Activated T-cell treated with anti-CD3 and anti-CD28 coated beads, Interleukin-2, amount 50 U/mL, for 4 hours (primary cell): ENCODE results near the gene CRACR2A. TPM values are rescaled to one million over a fixed set of nuclear protein-coding genes. Genes with fewer than 3 reads are reported as not detected.
A peak's percentile ranks its signal among the peaks of the same experiment; 100 is the strongest.

Source experiments
- ATAC-seq, 2 donors: fragments of 200-7000 bp; cut with Tn5 transposase; one replicate each; pipeline ENCODE4 v1.10.0; 2021
- DNase-seq: peaks from one replicate; pipeline ENCODE4 v3.0.0-alpha.2; 2020
- H3K27me3 Mint-ChIP-seq: one replicate; pipeline ENCODE4 v1.8.0; 2021; ENCODE audit warnings: low read depth, mixed read lengths
- H3K36me3 Mint-ChIP-seq: one replicate; pipeline ENCODE4 v1.8.0; 2022; ENCODE audit warnings: mixed read lengths; ENCODE audit not compliant: insufficient read depth
- H3K4me1 Mint-ChIP-seq: one replicate; pipeline ENCODE4 v1.8.0; 2021; ENCODE audit warnings: low read depth, mixed read lengths
- H3K4me3 Mint-ChIP-seq: one replicate; pipeline ENCODE4 v1.8.0; 2021; ENCODE audit warnings: mild to moderate bottlenecking, moderate library complexity, mixed read lengths
- H3K9me3 Mint-ChIP-seq: one replicate; pipeline ENCODE4 v1.8.0; 2021; ENCODE audit warnings: mixed read lengths
- total RNA-seq, 3 donors: library from RNA; stranded (reverse); gene quantifications; one replicate each; pipeline ENCODE4 v1.2.1, GENCODE V29; 2021

The CRACR2A gene
- total RNA-seq, 3 donors from 2014 or later: 31.8 to 48.0 (median 46.2) TPM

DNA sequence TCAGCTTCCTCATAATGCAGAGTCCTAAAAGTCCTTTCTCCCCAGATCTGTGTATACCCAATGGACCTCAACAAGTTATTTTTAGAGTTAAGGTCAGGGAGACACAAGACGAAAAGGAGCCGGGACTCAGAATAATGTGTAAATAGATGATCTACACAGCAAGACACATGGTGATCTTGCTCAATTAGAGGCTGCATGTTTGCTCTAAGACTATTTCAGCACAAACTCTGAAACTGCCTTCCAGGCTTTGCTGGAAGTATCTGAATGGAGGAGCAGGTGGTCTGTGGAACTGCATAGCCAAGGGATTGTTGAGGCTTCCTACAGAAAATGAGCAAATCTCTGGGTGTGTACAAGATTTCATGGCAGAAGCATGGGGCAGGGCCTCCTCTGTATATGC, 80.8 kb downstream of the CRACR2A start:
- no peaks in the 10 kb centered on the region for H3K9me3 Mint-ChIP-seq
- H3K27me3 Mint-ChIP-seq: no peaks in the 10 kb centered on the region
- H3K4me1 Mint-ChIP-seq: no peaks in the 10 kb centered on the region
- no peak for ATAC-seq
- H3K36me3 Mint-ChIP-seq: peaks cover 24% of the 10 kb centered on the region
- no peak for DNase-seq
- no peak overlapping the region for H3K4me3 Mint-ChIP-seq

DNA sequence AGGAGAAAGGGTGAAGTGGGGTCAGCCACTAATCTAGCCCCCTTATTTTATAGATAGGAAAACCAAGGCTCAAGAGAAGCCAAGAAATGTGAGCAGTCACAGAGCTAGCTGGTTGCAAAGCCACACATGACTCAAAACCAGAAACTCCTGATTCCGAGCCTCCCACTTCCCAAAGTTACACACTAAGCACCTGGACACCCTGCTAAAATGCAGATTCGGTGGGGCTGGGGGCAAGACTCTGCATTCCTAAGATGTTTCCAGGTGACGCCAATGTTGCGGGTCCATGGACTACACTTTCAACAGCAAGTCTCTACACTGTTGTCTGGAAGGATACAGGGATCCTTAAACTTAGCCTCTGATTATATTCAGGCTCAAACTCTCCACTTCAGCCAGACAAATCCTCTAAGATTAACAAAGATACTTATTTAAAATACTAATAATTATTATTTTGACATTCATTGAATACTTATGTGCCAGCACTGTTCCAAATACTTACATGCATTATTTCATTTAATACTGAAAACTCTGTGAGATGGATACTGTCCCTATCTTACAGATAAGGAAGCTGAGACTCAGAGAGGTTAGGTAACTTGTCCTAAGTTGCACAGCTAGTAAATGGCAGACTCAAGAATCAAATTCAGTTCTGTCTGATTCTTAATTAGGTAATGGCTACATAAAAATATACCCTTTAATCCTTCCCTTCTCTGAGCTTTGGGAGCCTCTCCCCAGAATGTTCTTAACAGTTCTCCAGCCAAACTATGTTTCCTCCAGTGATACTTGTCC, 81.4 kb downstream of the CRACR2A start:
- H3K9me3 Mint-ChIP-seq: no peaks in the 10 kb centered on the region
- H3K4me1 Mint-ChIP-seq: no peaks in the 10 kb centered on the region
- H3K4me3 Mint-ChIP-seq: no peak overlapping the region
- ATAC-seq (no peak), DNase-seq (no peak)
- H3K36me3 Mint-ChIP-seq: peaks cover 23% of the 10 kb centered on the region
- no peaks in the 10 kb centered on the region for H3K27me3 Mint-ChIP-seq

DNA sequence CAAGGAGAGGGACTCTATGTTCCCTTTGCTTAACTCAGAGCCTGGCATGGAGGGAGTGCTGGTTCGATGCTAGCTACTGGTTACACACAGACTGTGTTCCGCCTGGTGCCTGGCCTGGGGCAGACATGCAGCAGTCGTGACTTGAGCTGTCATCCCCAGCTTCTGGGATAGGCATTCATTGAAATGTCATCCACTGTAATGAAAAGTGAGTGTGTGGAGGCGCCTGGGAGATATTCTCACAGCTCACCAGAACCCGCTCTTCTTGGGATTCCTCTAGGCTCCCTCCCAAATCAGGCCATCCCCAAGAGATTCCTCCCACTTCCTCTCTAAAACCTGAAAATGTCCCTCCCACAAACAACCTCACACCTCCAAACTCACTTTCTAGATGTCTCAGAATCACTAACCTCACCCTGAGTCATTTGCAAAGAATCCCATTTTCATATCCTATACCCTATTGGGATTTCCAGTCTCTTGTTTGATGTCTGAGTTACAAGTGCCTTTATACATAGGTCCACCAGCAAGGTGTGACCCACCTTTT, 82.8 kb downstream of the CRACR2A start:
- Mint-ChIP-seq H3K4me1 (no peaks in the 10 kb centered on the region), H3K4me3 (no peak overlapping the region), H3K9me3 (no peaks in the 10 kb centered on the region), H3K36me3 (peaks cover 31% of the 10 kb centered on the region), H3K27me3 (no peaks in the 10 kb centered on the region)
- ATAC-seq (peak in 1 of 2 donors; percentile 51), DNase-seq (no peak)

DNA sequence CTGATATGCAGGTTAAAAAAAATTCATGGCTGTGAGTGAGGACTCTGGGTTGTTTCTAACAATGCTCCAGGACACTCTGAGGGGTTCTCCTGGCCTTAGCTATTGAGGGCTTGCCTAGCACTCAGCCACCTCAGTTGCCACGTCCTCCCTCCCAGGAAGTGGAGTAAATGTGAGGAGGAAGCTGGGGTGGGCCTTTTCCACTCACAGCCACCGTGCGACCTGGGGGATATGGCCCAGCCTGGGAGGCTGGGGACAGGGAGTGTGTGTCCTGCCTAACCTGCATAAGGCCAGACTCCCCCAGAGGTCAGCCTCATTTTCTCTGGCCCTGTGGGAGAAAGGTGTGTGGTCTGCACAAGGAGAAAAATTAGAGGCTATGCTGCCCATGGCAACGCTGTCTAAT, 83.3 kb downstream of the CRACR2A start:
- H3K36me3 Mint-ChIP-seq: peaks cover 34% of the 10 kb centered on the region
- no peak for DNase-seq
- no peaks in the 10 kb centered on the region for H3K27me3 Mint-ChIP-seq
- no peak for ATAC-seq
- no peaks in the 10 kb centered on the region for H3K9me3 Mint-ChIP-seq
- no peak overlapping the region for H3K4me3 Mint-ChIP-seq
- H3K4me1 Mint-ChIP-seq: no peaks in the 10 kb centered on the region

DNA sequence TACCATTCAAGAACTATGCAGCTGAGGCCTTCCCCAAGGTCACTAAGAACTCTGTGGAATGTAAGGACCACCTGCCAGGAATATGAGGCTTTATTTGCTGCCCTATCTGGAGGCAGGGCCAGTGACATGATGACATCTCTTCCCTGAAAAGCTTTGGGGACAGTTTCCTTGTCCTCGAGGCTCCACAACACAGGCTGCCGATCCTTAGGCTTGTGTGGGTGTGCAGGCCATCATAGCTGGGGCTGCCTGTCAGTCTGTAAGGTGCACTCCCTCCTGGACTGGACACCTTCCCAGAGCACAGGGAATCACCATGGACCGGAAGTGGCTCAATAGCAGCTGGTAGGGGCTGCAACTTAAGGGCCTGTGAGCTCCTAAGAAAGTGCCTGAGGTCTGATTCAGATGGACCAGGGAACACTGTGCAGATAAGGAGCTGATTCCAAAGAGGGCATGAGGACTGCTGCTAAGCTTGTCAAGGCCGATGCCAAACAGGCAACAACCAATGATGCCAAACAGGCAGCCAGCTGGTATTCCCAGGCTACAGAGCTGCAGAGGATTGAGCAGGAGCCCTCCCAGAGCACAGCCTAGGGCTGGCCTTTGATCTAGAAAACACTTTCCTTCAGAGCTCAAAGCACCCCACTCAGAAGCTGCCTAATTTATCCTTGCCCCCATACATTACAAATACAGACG, 84.3 kb downstream of the CRACR2A start:
- Mint-ChIP-seq H3K36me3 (peaks cover 38% of the 10 kb centered on the region), H3K9me3 (no peaks in the 10 kb centered on the region), H3K27me3 (no peaks in the 10 kb centered on the region), H3K4me3 (no peak overlapping the region), H3K4me1 (no peaks in the 10 kb centered on the region)
- ATAC-seq (no peak), DNase-seq (no peak)

DNA sequence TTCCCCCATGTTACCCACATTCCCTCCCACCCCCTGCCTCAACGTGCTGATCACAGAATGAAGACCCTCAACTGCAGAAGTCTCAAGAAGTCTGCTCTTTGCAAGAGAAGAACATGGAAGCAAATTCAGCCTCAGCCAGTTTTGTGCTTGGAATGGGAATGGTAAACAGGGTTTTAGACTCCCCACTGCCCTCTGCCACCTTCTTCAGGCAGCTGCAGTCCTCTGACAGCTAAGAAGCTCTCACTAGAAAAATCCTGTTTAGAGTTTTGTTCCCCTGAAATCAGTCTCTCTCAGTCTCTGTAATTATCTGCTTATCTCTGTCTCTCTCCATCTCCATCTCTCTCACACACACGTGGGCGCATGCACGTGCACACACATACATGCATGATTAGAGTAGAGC, 85.4 kb downstream of the CRACR2A start:
- DNase-seq (no peak), ATAC-seq (no peak)
- Mint-ChIP-seq H3K27me3 (no peaks in the 10 kb centered on the region), H3K36me3 (peaks cover 39% of the 10 kb centered on the region), H3K9me3 (no peaks in the 10 kb centered on the region), H3K4me1 (no peaks in the 10 kb centered on the region), H3K4me3 (no peak overlapping the region)

DNA sequence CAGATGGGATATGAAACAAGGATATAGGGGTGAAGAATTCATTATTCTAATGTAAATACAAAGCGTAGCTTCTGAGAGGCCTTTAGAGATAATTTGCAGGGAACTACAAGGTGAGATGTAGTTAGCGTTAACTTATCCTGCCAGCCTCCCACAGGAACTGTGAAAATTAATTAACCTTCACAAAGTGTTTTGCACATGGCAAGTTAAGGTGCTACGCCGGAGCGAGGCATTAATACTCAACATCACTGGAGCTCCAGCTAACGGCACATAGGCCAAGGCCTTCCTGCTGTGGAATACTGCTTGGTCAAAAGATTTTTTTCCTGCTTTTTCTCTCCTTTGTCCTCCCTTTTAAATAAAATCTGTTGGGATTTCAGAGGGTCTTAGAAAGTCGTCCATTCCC, 86.5 kb downstream of the CRACR2A start:
- no peak for ATAC-seq
- H3K4me1 Mint-ChIP-seq: no peaks in the 10 kb centered on the region
- H3K36me3 Mint-ChIP-seq: peaks cover 40% of the 10 kb centered on the region
- DNase-seq: no peak
- H3K27me3 Mint-ChIP-seq: no peaks in the 10 kb centered on the region
- H3K9me3 Mint-ChIP-seq: no peaks in the 10 kb centered on the region
- no peak overlapping the region for H3K4me3 Mint-ChIP-seq

DNA sequence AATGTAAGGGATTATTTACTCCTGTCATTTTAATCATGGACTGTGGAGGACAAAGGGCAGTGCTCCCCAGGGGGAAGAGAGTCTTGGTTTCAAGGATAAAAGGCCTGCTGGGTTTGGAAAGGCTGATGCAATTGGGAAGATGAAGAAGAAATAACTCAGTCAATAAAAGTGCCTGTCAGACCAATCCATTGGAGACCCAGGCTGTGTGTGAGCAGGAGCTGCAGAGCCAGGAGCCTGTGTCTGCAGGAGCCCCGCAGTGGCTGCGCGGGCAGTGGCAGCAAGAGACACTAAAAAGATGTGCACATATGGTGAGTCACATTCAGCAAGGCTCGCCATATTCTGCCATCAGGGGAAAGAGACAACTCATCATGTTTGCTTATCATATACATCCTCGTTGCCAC, 90.4 kb downstream of the CRACR2A start:
- ATAC-seq (no peak), DNase-seq (no peak)
- no peak overlapping the region for H3K4me3 Mint-ChIP-seq
- H3K36me3 Mint-ChIP-seq: peaks cover 63% of the 10 kb centered on the region
- H3K27me3 Mint-ChIP-seq: no peaks in the 10 kb centered on the region
- no peaks in the 10 kb centered on the region for H3K9me3 Mint-ChIP-seq
- no peaks in the 10 kb centered on the region for H3K4me1 Mint-ChIP-seq

DNA sequence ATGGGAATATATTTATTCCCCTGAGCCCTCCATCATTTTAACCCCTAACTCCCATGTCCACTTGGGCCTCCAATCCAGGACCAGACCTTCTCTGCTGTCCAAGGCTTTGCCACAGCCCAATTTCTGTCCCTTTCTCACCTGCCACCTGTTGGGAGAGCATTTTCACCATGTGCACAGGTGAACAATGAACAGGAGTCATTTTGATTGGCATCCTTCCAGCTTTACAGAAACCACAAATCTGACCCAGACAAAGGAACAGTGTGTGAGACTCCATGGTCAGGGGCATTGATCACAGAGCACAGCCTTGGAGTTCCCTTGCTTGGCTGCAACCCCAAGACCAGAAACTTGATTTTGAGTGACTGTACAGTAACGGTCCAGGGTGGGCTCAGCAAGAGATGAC, 91.9 kb downstream of the CRACR2A start:
- Mint-ChIP-seq H3K36me3 (peaks cover 56% of the 10 kb centered on the region), H3K4me1 (no peaks in the 10 kb centered on the region), H3K4me3 (no peak overlapping the region), H3K27me3 (no peaks in the 10 kb centered on the region), H3K9me3 (no peaks in the 10 kb centered on the region)
- ATAC-seq (no peak), DNase-seq (no peak)

DNA sequence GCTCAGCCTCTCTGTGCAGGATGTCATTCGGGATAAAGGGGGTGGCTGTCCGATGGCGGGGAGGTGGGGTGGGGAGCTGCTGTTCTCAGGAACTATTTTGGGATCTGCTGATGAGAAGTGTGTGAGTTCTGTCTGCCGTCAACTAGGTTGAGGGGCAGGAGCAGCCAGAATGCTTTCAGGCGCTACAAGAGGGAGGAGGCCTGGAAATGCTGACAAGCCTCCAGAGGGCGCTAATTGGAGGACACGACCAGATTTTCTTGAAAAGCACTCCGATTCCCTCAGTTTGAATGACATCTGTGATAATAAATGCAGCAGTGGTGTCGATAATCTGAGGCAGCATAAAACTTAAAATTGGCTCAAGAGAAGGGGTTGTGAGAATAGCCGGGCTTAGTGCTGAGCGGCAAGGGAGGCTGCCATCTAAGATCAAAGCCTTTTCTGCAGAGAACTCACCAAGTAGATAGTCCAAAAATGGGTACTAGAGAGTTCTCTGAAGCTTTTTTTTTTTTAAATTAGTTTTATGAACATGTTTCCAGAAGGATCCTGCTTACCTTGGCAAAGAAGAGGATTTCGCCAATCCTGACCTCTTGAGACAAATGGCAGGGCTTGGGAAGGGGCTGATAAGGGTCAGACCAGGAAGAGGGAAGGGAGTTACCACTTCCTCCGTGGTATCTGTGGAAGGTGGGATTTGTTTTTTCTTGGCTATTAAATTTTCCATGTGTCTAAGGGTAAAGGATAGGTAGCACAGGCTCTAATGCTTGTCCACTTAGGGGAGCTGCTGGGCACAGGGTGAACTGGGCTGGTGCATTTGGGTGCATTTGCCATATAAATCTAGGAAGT, 94.4 kb downstream of the CRACR2A start:
- DNase-seq (no peak), ATAC-seq (no peak)
- no peaks in the 10 kb centered on the region for H3K4me1 Mint-ChIP-seq
- peaks cover 49% of the 10 kb centered on the region for H3K36me3 Mint-ChIP-seq
- no peaks in the 10 kb centered on the region for H3K9me3 Mint-ChIP-seq
- H3K4me3 Mint-ChIP-seq: no peak overlapping the region
- H3K27me3 Mint-ChIP-seq: no peaks in the 10 kb centered on the region

DNA sequence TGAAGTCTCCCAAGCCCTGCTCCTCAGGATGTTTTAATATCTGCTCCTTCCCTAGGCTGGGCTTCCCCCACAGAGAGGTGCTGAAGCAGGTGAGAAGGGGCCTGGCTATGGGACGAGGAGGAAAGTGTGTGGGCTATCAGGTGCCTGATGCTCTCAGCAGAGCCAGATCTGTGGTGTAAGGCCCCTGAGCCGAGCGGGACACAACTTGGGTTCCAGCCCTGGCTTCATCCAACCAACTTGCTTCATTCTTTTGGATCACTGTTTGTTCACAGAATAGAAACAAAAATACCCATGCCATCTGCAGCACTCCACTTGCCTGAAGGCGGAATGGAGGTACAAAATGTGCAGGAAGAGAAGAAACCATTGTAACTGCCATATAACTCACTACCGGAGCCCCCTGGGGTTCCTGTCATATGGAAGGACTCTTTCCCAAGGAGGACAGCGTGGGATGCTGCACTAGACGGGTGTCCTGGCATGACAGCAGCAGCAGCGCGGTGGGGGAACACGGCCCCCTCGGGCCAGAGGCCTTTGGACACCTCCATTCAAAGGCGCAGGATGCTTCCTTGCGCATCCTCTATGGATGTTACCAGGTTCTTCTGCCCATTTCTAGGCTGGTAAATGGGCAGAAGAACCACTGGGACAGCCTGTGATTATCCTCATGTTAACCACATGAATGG, 95.8 kb downstream of the CRACR2A start:
- H3K27me3 Mint-ChIP-seq: no peaks in the 10 kb centered on the region
- H3K4me1 Mint-ChIP-seq: no peaks in the 10 kb centered on the region
- H3K4me3 Mint-ChIP-seq: no peak overlapping the region
- H3K9me3 Mint-ChIP-seq: no peaks in the 10 kb centered on the region
- peaks cover 48% of the 10 kb centered on the region for H3K36me3 Mint-ChIP-seq
- no peak for DNase-seq
- ATAC-seq: no peak

DNA sequence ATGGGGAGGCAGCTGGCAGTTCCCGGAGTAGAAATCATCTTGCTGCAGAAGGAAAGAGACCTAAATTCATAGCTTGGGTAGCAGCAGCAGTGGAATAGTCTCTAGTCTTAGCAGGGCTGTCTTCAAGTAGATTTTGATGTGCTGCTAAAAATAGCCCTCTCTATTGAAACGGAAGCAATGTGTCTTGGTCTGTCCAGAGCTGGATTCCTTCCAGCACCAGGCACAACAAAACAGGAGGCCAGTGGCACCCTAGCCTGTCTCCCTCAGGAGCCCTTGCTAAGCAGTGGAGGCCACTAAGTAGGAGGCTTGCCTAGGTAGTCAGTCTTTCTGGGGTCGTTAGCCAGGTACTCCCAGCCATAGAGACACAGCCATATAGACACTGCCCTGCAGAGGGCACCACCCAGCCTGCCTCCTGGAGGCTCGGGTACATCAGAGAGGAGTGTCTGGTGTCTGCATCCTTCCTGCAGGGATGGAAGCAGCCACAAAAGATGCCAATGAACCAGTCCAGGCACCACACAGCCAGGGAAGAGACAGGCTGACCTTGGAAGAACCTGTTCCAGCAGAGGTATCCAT, 97.5 kb downstream of the CRACR2A start:
- no peak for ATAC-seq
- peaks cover 42% of the 10 kb centered on the region for H3K36me3 Mint-ChIP-seq
- DNase-seq: no peak
- H3K4me1 Mint-ChIP-seq: no peaks in the 10 kb centered on the region
- no peaks in the 10 kb centered on the region for H3K9me3 Mint-ChIP-seq
- no peaks in the 10 kb centered on the region for H3K27me3 Mint-ChIP-seq
- H3K4me3 Mint-ChIP-seq: no peak overlapping the region

DNA sequence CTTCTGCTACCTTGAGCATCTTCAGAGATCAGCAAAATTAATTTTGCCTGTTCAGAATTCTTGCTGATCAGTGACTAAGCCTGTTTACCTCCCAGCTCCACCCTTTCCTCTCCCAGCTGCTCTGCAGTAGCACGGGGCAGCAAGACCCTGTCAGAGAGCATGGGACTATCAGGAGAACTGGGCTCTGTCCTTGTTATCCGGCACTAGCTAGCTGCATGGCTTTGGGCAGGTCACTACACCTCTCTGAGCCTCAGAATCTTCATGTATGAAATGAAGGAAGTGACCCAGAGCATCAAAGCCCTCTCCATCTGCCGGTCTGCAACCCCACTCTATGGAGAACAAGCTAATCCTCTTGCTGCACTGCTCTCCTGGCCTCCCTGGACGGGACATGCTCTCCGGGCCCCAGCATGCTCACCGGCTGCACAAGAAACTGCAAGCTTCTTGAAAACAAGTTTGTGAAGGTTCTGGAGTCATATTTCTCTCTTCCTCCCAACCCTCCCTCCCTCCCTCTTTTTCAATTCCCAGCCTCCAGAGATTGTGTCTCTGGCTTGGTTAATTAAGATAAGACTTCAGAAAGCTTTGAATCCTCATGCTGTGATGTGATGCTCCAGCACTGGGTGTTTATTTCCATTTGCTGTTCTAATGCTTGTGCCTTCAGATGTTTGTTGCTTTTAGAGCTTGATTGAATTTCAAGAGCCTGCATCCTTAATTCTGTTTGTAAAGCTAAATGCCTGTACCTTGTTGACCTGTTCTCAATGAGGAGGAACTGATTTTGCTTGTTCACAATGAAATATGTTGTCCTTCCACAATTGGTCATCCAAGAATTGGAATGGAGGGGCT, 101.1 kb downstream of the CRACR2A start:
- no peaks in the 10 kb centered on the region for H3K9me3 Mint-ChIP-seq
- DNase-seq (no peak), ATAC-seq (no peak)
- peaks cover 37% of the 10 kb centered on the region for H3K36me3 Mint-ChIP-seq
- H3K4me3 Mint-ChIP-seq: no peak overlapping the region
- no peaks in the 10 kb centered on the region for H3K27me3 Mint-ChIP-seq
- no peaks in the 10 kb centered on the region for H3K4me1 Mint-ChIP-seq
